Small intestine (tissue), 16 donors: ENCODE results near the gene NAP1L2. TPM values are rescaled to one million over a fixed set of nuclear protein-coding genes. Genes with fewer than 3 reads are reported as not detected.
A peak's percentile ranks its signal among the peaks of the same experiment; 100 is the strongest.

ENCODE experiments used
- DNase-seq, 2 donors: peaks; one replicate each; pipeline versions ENCODE4 v3.0.0 to v3.0.0-alpha.2; 2013
- FAIRE-seq: peaks from 2 replicates; lab custom pipeline; 2012; peaks lifted over from hg19 to GRCh38; lab: Jason Lieb, UNC
- H3K27ac ChIP-seq, 3 donors: one replicate each; pipeline ENCODE4 v1.5.1; 2013; ENCODE audit warnings: low read length in 2 of 3, mild to moderate bottlenecking in 2 of 3, control low read depth in 1 of 3, inconsistent platforms in 1 of 3, low read depth in 1 of 3, moderate library complexity in 1 of 3
- H3K27me3 ChIP-seq, 3 donors: one replicate each; pipeline ENCODE4 v1.6.1; 2013; ENCODE audit warnings: low read length in 3 of 3, inconsistent platforms in 1 of 3; ENCODE audit not compliant: control insufficient read depth in 3 of 3, insufficient read depth in 3 of 3
- H3K36me3 ChIP-seq, 3 donors: one replicate each; pipeline ENCODE4 v1.6.1; 2013; ENCODE audit warnings: low read length in 3 of 3, inconsistent platforms in 1 of 3, low read depth in 1 of 3, mild to moderate bottlenecking in 1 of 3, moderate library complexity in 1 of 3; ENCODE audit not compliant: control insufficient read depth in 3 of 3, insufficient read depth in 2 of 3
- H3K4me1 ChIP-seq, 3 donors: one replicate each; pipeline ENCODE4 v1.6.1; 2013; ENCODE audit warnings: low read length in 2 of 3, inconsistent platforms in 1 of 3, low read depth in 1 of 3, mild to moderate bottlenecking in 1 of 3, moderate library complexity in 1 of 3; ENCODE audit not compliant: control insufficient read depth in 3 of 3, insufficient read depth in 2 of 3
- H3K4me3 ChIP-seq, 3 donors: one replicate each; pipeline ENCODE4 v1.5.1; 2013; ENCODE audit warnings: low read length in 3 of 3, control low read depth in 1 of 3, inconsistent platforms in 1 of 3, low read depth in 1 of 3, mild to moderate bottlenecking in 1 of 3, moderate library complexity in 1 of 3
- H3K9me3 ChIP-seq, 2 donors: one replicate each; pipeline ENCODE4 v1.6.1; 2013; ENCODE audit warnings: low read depth in 1 of 2, low read length in 1 of 2; ENCODE audit not compliant: control insufficient read depth in 2 of 2, insufficient read depth in 1 of 2
- WGBS, 3 donors: extraction: QIAGEN DNeasy Blood & Tissue Kit; methylation state at CpG; one replicate each; pipeline ENCODE4 v1.1.7; 2013; 5-methylcytosine and 5-hydroxymethylcytosine counted together
- long read RNA-seq, 10 donors: transcript quantifications; one replicate each; lab custom pipeline, GENCODE V29; 2026
- polyA plus RNA-seq, 4 donors: library from polyadenylated mRNA; stranded (reverse) in 3 of 4; unstranded in 1 of 4; fragments of 200-250 nt in 3 of 4; fragments of 120-200 nt in 1 of 4; gene quantifications; one replicate each; pipeline versions ENCODE4 v1.2.1 to v1.2.3, GENCODE V29; 2013
- donor health status: healthy with polysubstance abuse.
- donor health status: control.
- donor health status: control.
- donor health status: Bipolar disorder and iron deficiency.
- donor health status: healthy.

The NAP1L2 gene
- polyA plus RNA-seq = 1 to 10 TPM in 1 of 4 donors, under 1 TPM in 1, not detected in 2; 0.89 to 1.8 TPM
- long read RNA-seq, donor 1, transcript NAP1L2-201 (1 exons, 2,550 nt) = major isoform, 6 of 6 reads
- long read RNA-seq, donor 1, partial matches to known transcripts = 0 of 6 reads
- long read RNA-seq, donor 1, other reads (novel, unspliced or antisense) = 0 of 6 reads
- long read RNA-seq, donor 2, partial matches to known transcripts = 0 of 1 reads
- long read RNA-seq, donor 2, other reads (novel, unspliced or antisense) = 0 of 1 reads
- long read RNA-seq, donor 3, partial matches to known transcripts = 0 of 1 reads
- long read RNA-seq, donor 3, other reads (novel, unspliced or antisense) = 0 of 1 reads
- long read RNA-seq, donor 4 = 0 reads
- long read RNA-seq, donor 5, partial matches to known transcripts = 0 of 1 reads
- long read RNA-seq, donor 5, other reads (novel, unspliced or antisense) = 0 of 1 reads
- long read RNA-seq, donor 6, partial matches to known transcripts = 0 of 1 reads
- long read RNA-seq, donor 6, other reads (novel, unspliced or antisense) = 0 of 1 reads
- long read RNA-seq, donor 7 = 0 reads
- long read RNA-seq, donor 8 = 0 reads
- long read RNA-seq, donor 9, partial matches to known transcripts = 0 of 4 reads
- long read RNA-seq, donor 9, other reads (novel, unspliced or antisense) = 0 of 4 reads
- long read RNA-seq, donor 10, transcript NAP1L2-201 (1 exons, 2,550 nt) = major isoform, 12 of 12 reads
- long read RNA-seq, donor 10, partial matches to known transcripts = 0 of 12 reads
- long read RNA-seq, donor 10, other reads (novel, unspliced or antisense) = 0 of 12 reads

DNA sequence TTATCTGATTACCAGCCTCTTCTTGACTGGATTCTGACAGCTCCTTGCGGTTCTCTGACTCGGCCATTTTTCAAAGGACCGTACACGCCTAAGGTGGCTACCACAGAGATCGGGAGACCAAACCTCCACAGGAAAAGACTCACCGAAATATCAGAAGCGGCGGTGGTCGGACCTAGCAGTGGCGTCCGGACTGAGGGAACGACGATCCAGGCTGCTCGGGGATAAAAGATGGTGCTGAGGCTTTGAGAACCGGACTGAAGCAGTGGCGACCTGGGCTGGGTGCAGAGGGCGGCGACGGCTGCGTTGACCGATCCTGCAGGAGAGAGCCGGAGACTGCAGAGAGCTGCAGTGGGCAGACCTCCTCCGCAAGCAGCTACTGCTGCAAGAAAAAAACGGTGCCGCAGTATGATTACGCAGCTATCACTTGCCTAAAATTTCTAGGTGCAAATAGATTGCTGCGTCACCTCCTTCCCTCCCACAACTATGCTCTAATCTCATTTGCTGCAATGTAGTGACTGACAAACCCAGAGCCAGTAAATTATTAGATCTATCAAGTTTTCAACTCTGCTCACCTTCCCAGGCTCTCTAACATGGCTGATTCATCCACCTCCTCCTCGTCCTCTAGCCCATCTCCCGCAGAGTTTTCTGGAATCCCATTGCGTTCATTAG is at the start of gene NAP1L2:
Gene NAP1L2, minus strand, starts transcription at position 426 of the 669 bp plus-strand sequence. Its CDS starts 359 bp downstream, at position 67.
- Histone ChIP-seq H3K4me1 (no peaks in the 10 kb centered on the region), H3K9me3 (no peaks in the 10 kb centered on the region), H3K4me3 (peak within 1 kb of the TSS in 1 of 3 donors; percentile 28), H3K27ac (peak within 1 kb of the TSS in 1 of 3 donors; percentile 49), H3K36me3 (no peaks in the 10 kb centered on the region), H3K27me3 (peaks cover 0 to 2% (median 0%) of the 10 kb centered on the region in 3 donors)
- 3 to 49% (median 24%) methylated on average over 30 of the region's 30 CpGs for WGBS, 3 donors
- DNase-seq = peak in 1 of 2 donors; percentile 7
- no peak for FAIRE-seq

- Histone ChIP-seq H3K27ac (no peak overlapping the region), H3K4me3 (no peak overlapping the region), H3K9me3 (no peaks in the 10 kb centered on the region), H3K4me1 (no peaks in the 10 kb centered on the region), H3K36me3 (no peaks in the 10 kb centered on the region), H3K27me3 (no peaks in the 10 kb centered on the region)
- FAIRE-seq (no peak), DNase-seq (peak in 1 of 2 donors; percentile 1)
- 21 to 49% (median 33%) methylated on average over 2 of the region's 2 CpGs for WGBS, 3 donors
Observed at GRCh38 chrX:73262991-73263390, 48.3 kb upstream of the NAP1L2 start.

DNA sequence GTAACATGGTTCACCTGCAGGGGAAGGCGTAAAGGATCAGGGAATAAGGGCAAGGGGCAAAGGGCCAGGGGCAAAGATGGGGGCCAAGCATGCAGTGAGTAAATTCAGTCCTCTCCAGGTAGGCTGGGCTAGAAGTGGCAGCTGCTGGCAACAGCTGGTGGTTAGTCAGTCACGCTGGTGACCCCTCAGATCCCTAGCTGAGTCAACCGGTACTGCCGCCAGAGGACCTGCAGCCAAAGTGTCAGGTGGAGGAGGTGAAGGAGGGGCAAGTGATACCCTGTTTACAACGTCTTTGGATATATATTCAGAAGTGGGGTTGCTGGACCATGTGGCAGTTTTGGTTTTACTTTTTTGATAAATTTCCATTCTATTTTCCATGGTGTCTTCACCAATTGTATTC is 24.6 kb upstream of the NAP1L2 start:
- Histone ChIP-seq H3K27ac (no peak overlapping the region), H3K4me1 (no peaks in the 10 kb centered on the region), H3K4me3 (no peak overlapping the region), H3K36me3 (no peaks in the 10 kb centered on the region), H3K9me3 (no peaks in the 10 kb centered on the region), H3K27me3 (no peaks in the 10 kb centered on the region)
- FAIRE-seq = no peak
- WGBS, 3 donors = 45 to 56% (median 55%) methylated on average over 4 to 5 of the region's 5 CpGs
- no peak for DNase-seq

GRCh38 chrX:73217621-73218020 is 3.0 kb upstream of the NAP1L2 start:
- DNase-seq = no peak
- Histone ChIP-seq H3K27ac (no peak overlapping the region), H3K4me3 (no peak overlapping the region), H3K9me3 (no peaks in the 10 kb centered on the region), H3K4me1 (no peaks in the 10 kb centered on the region), H3K36me3 (no peaks in the 10 kb centered on the region), H3K27me3 (peaks cover 0 to 2% (median 0%) of the 10 kb centered on the region in 3 donors)
- WGBS, 3 donors = 70 to 74% (median 73%) methylated on average over 3 of the region's 3 CpGs
- no peak for FAIRE-seq

DNA sequence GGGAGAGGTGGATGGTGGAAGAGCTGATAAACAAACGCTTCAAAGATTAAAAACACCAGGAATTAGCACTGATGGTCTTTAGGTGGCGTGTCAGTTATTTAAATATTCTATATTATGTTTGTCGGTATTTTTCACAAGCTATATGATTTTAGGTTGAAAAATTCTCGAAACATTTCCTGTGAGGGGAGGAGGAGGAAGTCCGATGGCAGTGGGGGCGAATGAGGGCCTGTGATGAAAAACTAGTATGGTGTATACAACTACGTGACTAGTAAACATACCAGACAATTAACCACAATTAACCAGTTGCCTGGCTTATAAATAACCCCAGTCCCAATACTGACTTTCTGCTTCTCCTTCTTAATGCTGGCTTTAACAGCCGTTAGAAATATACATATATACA is 595 bp upstream of the NAP1L2 start:
- H3K36me3 ChIP-seq = no peaks in the 10 kb centered on the region
- H3K27me3 ChIP-seq = peaks cover 0 to 2% (median 0%) of the 10 kb centered on the region in 3 donors
- no peaks in the 10 kb centered on the region for H3K4me1 ChIP-seq
- no peak overlapping the region for H3K27ac ChIP-seq
- FAIRE-seq (no peak), DNase-seq (no peak)
- WGBS, 3 donors = 18 to 53% (median 35%) methylated on average over 8 of the region's 8 CpGs
- peak overlapping the region in 1 of 3 donors; percentile 28 for H3K4me3 ChIP-seq
- H3K9me3 ChIP-seq = no peaks in the 10 kb centered on the region

DNA sequence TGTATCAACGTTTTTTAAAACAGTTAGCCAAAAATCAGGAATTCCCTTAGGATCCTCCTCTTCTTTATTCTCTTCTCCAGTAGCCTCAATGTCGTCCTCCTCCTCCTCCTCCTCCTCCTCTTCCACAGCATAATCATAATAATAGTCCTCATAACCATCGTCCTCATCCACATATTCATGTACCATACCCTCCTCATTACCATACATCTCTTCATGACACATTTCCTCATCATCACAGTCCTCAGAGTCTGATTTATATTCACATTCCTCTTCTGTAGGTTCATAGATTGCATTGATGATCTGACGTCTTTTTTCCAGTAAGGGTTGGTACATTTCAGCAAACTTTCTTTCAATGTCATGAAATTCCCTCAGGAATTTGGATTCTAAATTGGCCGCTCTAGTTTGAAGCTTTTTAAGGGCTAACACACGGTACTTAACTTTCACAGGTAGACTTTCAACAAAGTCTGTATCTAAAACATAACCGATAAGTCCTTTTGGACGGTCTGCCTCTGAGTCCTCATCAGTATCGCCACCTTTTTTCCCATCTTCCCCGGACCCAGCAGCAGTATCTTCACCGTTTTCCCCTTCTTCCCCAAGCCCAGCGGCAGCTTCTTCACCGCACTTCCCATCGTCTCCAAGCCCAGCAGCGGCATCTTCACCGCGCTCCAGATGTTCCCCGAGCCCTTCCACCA is 771 bp downstream of the NAP1L2 start:
- Histone ChIP-seq H3K4me3 (peak overlapping the region in 1 of 3 donors; percentile 28), H3K36me3 (no peaks in the 10 kb centered on the region), H3K27me3 (peaks cover 0 to 2% (median 0%) of the 10 kb centered on the region in 3 donors), H3K9me3 (no peaks in the 10 kb centered on the region), H3K27ac (no peak overlapping the region), H3K4me1 (no peaks in the 10 kb centered on the region)
- FAIRE-seq = no peak
- WGBS, 3 donors = 7 to 38% (median 15%) methylated on average over 18 of the region's 18 CpGs
- DNase-seq = no peak

DNA sequence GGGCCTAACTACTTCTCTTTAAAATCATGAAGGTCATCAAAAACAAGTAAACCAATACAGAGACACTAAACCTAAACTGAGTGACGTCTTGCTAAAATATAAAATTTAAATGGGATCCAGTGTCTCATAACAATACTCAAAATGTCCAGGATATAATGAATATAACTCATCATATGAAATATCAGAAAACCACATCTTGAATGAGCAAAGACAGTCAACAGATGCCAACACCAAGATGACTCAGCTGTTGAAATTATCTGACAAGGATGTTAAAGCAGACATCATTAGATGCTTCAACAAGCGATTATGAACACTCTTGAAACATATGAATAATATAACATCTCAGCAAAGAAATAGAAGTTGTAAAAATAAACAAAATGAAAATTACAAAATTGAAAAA is 8.3 kb downstream of the NAP1L2 start:
- WGBS, 3 donors = 44 to 82% (median 64%) methylated on average over 2 of the region's 2 CpGs
- Histone ChIP-seq H3K36me3 (no peaks in the 10 kb centered on the region), H3K4me1 (no peaks in the 10 kb centered on the region), H3K4me3 (no peak overlapping the region), H3K27me3 (no peaks in the 10 kb centered on the region), H3K9me3 (peaks cover 0 to 6% of the 10 kb centered on the region in 2 donors), H3K27ac (no peak overlapping the region)
- DNase-seq = no peak
- no peak for FAIRE-seq
